Measurements from ENCODE around the gene HECW1. TPM values are rescaled to one million over a fixed set of nuclear protein-coding genes. Genes with fewer than 3 reads are reported as not detected.

The HECW1 gene
- total RNA-seq, 2 experiments from 2014 or later: not detected

GRCh38 chr7:43390576-43390975 lies 278.1 kb downstream of the HECW1 start:
- CTCF ChIA-PET: no interaction called here

GRCh38 chr7:43391518-43391917 lies 279.1 kb downstream of the HECW1 start:
- no peak overlapping the region for H3K27ac Mint-ChIP-seq
- CTCF ChIA-PET: no interaction called here

More at GRCh38 chr7:43390576-43390975, 278.1 kb downstream of the HECW1 start:
- intact Hi-C loops (cut with micrococcal nuclease): no loop called here
- peaks cover 7% of the 10 kb centered on the region for H3K4me1 Mint-ChIP-seq (ENCODE audit: low read depth)
- no peaks in the 10 kb centered on the region for H3K36me3 Mint-ChIP-seq (ENCODE audit: low read depth)
- POLR2A ChIA-PET: no interaction called here
- H3K9me3 Mint-ChIP-seq: peaks cover 7% of the 10 kb centered on the region
- peaks cover 17% of the 10 kb centered on the region for H3K27me3 Mint-ChIP-seq
- no peak for ATAC-seq
- DNase-seq: no peak
- TF ChIP-seq CTCF (IDR thresholded peaks at IDR 0.05): no peak
- H3K4me3 Mint-ChIP-seq: no peak overlapping the region
- no peak overlapping the region for H3K27ac Mint-ChIP-seq

GRCh38 chr7:43392638-43393330 lies 280.3 kb downstream of the HECW1 start:
- Mint-ChIP-seq H3K36me3 (ENCODE audit: low read depth) (no peaks in the 10 kb centered on the region), H3K4me1 (ENCODE audit: low read depth) (no peaks in the 10 kb centered on the region), H3K27me3 (peaks cover 19% of the 10 kb centered on the region), H3K27ac (no peak overlapping the region), H3K9me3 (no peaks in the 10 kb centered on the region), H3K4me3 (no peak overlapping the region)
- no peak for TF ChIP-seq CTCF (IDR thresholded peaks at IDR 0.05)
- ATAC-seq: no peak
- CTCF ChIA-PET: no interaction called here
- intact Hi-C loops (cut with micrococcal nuclease): no loop called here
- POLR2A ChIA-PET: no interaction called here
- no peak for DNase-seq

More at GRCh38 chr7:43391518-43391917, 279.1 kb downstream of the HECW1 start:
- intact Hi-C loops (cut with micrococcal nuclease): no loop called here
- Mint-ChIP-seq H3K4me3 (no peak overlapping the region), H3K27me3 (peaks cover 12% of the 10 kb centered on the region), H3K36me3 (ENCODE audit: low read depth) (no peaks in the 10 kb centered on the region), H3K9me3 (no peaks in the 10 kb centered on the region), H3K4me1 (ENCODE audit: low read depth) (no peaks in the 10 kb centered on the region)
- ATAC-seq: no peak
- POLR2A ChIA-PET: no interaction called here
- no peak for DNase-seq
- TF ChIP-seq CTCF (IDR thresholded peaks at IDR 0.05): no peak

- ChIA-PET POLR2A (no interaction called here), CTCF (interaction anchor here (1.1 kb wide), 1 partner anchor 306 kb away, joined by 3 read pairs; no protein-coding TSS in a partner anchor)
- Mint-ChIP-seq H3K4me1 (ENCODE audit: low read depth) (no peaks in the 10 kb centered on the region), H3K9me3 (no peaks in the 10 kb centered on the region), H3K27ac (no peak overlapping the region), H3K36me3 (ENCODE audit: low read depth) (no peaks in the 10 kb centered on the region), H3K4me3 (no peak overlapping the region), H3K27me3 (peaks cover 16% of the 10 kb centered on the region)
- DNase-seq (no peak), ATAC-seq (no peak)
- TF ChIP-seq CTCF (IDR thresholded peaks at IDR 0.05): no peak
- intact Hi-C loops (cut with micrococcal nuclease): no loop called here
Observed at GRCh38 chr7:43394441-43395130, 282.1 kb downstream of the HECW1 start.

- ChIA-PET CTCF (interaction anchor here (1.1 kb wide), 1 partner anchor 305 kb away, joined by 3 read pairs; no protein-coding TSS in a partner anchor), POLR2A (no interaction called here)
- H3K4me1 Mint-ChIP-seq (ENCODE audit: low read depth): no peaks in the 10 kb centered on the region
- no peaks in the 10 kb centered on the region for H3K9me3 Mint-ChIP-seq
- DNase-seq (no peak), ATAC-seq (no peak)
- no peak overlapping the region for H3K27ac Mint-ChIP-seq
- intact Hi-C loops (cut with micrococcal nuclease): no loop called here
- no peak for TF ChIP-seq CTCF (IDR thresholded peaks at IDR 0.05)
- no peak overlapping the region for H3K4me3 Mint-ChIP-seq
- H3K27me3 Mint-ChIP-seq: peaks cover 16% of the 10 kb centered on the region
- no peaks in the 10 kb centered on the region for H3K36me3 Mint-ChIP-seq (ENCODE audit: low read depth)
Observed at GRCh38 chr7:43395351-43395750, 282.9 kb downstream of the HECW1 start.

All from activated CD8-positive, alpha-beta T cell treated with anti-CD3 and anti-CD28 coated beads for 36 hours (primary cell).